ENCODE results near the gene CCDC171.
"Not testable (repeated sequence)": the region's sequence is repeated elsewhere in the genome, so short reads cannot be mapped to it uniquely, and the experiment has no call there.

Gene CCDC171

GRCh38 chr9:15513335-15513734 is 39.5 kb upstream of the CCDC171 start:
- no peak overlapping the region for H3K4me3 ChIP-seq (ENCODE audit: control insufficient read depth, low read depth, low read length)
- peak; percentile 27 for DNase-seq (ENCODE audit: low read depth)
- TF ChIP-seq CTCF (conservative IDR thresholded peaks at IDR 0.05; ENCODE audit: control insufficient read depth, insufficient read depth, low read depth, low read length), result peak; percentile 18

GRCh38 chr9:15519831-15520230 is 33.0 kb upstream of the CCDC171 start:
- H3K4me3 ChIP-seq (ENCODE audit: control insufficient read depth, low read depth, low read length), result no peak overlapping the region
- no peak for TF ChIP-seq CTCF (conservative IDR thresholded peaks at IDR 0.05; ENCODE audit: control insufficient read depth, insufficient read depth, low read depth, low read length)
- DNase-seq (ENCODE audit: low read depth), result no peak

- no peak overlapping the region for H3K4me3 ChIP-seq (ENCODE audit: control insufficient read depth, low read depth, low read length)
- no peak for TF ChIP-seq CTCF (conservative IDR thresholded peaks at IDR 0.05; ENCODE audit: control insufficient read depth, insufficient read depth, low read depth, low read length)
- no peak for DNase-seq (ENCODE audit: low read depth)
Observed at GRCh38 chr9:15521254-15521653, 31.6 kb upstream of the CCDC171 start.

GRCh38 chr9:15522130-15522755 is 30.6 kb upstream of the CCDC171 start:
- DNase-seq (ENCODE audit: low read depth), result no peak
- no peak for TF ChIP-seq CTCF (conservative IDR thresholded peaks at IDR 0.05; ENCODE audit: control insufficient read depth, insufficient read depth, low read depth, low read length)
- no peak overlapping the region for H3K4me3 ChIP-seq (ENCODE audit: control insufficient read depth, low read depth, low read length)

GRCh38 chr9:15524845-15525455 is 27.9 kb upstream of the CCDC171 start:
- no peak for DNase-seq (ENCODE audit: low read depth)
- no peak for TF ChIP-seq CTCF (conservative IDR thresholded peaks at IDR 0.05; ENCODE audit: control insufficient read depth, insufficient read depth, low read depth, low read length)
- H3K4me3 ChIP-seq (ENCODE audit: control insufficient read depth, low read depth, low read length), result no peak overlapping the region

GRCh38 chr9:15525958-15526357 is 26.9 kb upstream of the CCDC171 start:
- no peak for DNase-seq (ENCODE audit: low read depth)
- no peak overlapping the region for H3K4me3 ChIP-seq (ENCODE audit: control insufficient read depth, low read depth, low read length)
- no peak for TF ChIP-seq CTCF (conservative IDR thresholded peaks at IDR 0.05; ENCODE audit: control insufficient read depth, insufficient read depth, low read depth, low read length)

GRCh38 chr9:15527035-15527434 is 25.8 kb upstream of the CCDC171 start:
- not testable (repeated sequence) for DNase-seq (ENCODE audit: low read depth); H3K4me3 ChIP-seq (ENCODE audit: control insufficient read depth, low read depth, low read length)
